HCT116 (cell line): ENCODE results near the gene ECE1. TPM values are rescaled to one million over a fixed set of nuclear protein-coding genes. Genes with fewer than 3 reads are reported as not detected.

Source experiments
- ATAC-seq: fragments of 200-7000 bp; cut with Tn5 transposase; 2 replicates; pipeline ENCODE4 v1.9.1; 2020; ENCODE audit warnings: mild to moderate bottlenecking, moderate library complexity
- BruUV-seq: library from RNA; stranded (reverse); fragments of 400-500 nt; replicated peaks from 2 replicates; lab custom pipeline; 2021; lab: Mats Ljungman, UMichigan
- CTCF ChIA-PET: fragments of 300-600 bp; sonication (Branson Sonifier 250); formaldehyde crosslinking; loops from one replicate; lab custom pipeline; 2021; ENCODE audit warnings: antibody characterized with exemption; lab: Charles Lee
- POLR2A ChIA-PET: fragments of 300-600, 350-600 bp; sonication (Branson Sonifier 250); formaldehyde crosslinking; loops from one replicate; lab custom pipeline; 2021; ENCODE audit warnings: antibody characterized with exemption; lab: Charles Lee
- RAD21 ChIA-PET, 2 experiments: fragments of 300-600 bp; sonication (Branson Sonifier 250); formaldehyde crosslinking; loops; one replicate each; lab custom pipeline; 2023; ENCODE audit warnings: low total read pairs in 2 of 2; ENCODE audit not compliant: uncharacterized antibody in 2 of 2, unreplicated experiment in 2 of 2, low non-redundant PET in 1 of 2; lab: Charles Lee
- DNase-seq: peaks from one replicate; pipeline ENCODE4 v3.0.0-alpha.2; 2010; ENCODE audit warnings: low read depth, low spot score
- H2AFZ ChIP-seq: fragments of 200-600 bp; shearing (Covaris generic), sonication (generic); 2 replicates; pipeline ENCODE4 v1.6.1; 2017; ENCODE audit warnings: low read depth, mixed run types, mixed read lengths, antibody characterized with exemption, low read length; ENCODE audit not compliant: poor library complexity, severe bottlenecking
- H3K27ac ChIP-seq: 2 replicates; pipeline ENCODE4 v1.5.1; 2012; ENCODE audit warnings: low read depth, low read length
- H3K27me3 ChIP-seq: fragments of 200-600 bp; sonication (generic); 2 replicates; pipeline ENCODE4 v1.6.1; 2016; ENCODE audit warnings: mixed run types, low read length, mixed read lengths; ENCODE audit not compliant: insufficient read depth
- H3K36me3 ChIP-seq, 2 experiments: fragments of 200-500 bp in 1 of 2; fragments of 200-600 bp in 1 of 2; sonication (Bioruptor generic) in 1 of 2; sonication (generic) in 1 of 2; 2 replicates each; pipeline versions ENCODE4 v1.5.1 to v1.6.1; 2014 to 2016; ENCODE audit warnings: low read length in 2 of 2, inconsistent platforms in 1 of 2, mixed read lengths in 1 of 2, mixed run types in 1 of 2; ENCODE audit not compliant: insufficient read depth in 2 of 2, control insufficient read depth in 1 of 2
- H3K4me1 ChIP-seq, 2 experiments: fragments of 200-600 bp in 1 of 2; sonication (generic) in 1 of 2; 2 replicates each; pipeline versions ENCODE4 v1.5.1 to v1.6.1; 2012 to 2017; ENCODE audit warnings: low read length in 2 of 2, inconsistent platforms in 1 of 2, mild to moderate bottlenecking in 1 of 2, mixed read lengths in 1 of 2, mixed run types in 1 of 2, moderate library complexity in 1 of 2; ENCODE audit not compliant: insufficient read depth in 2 of 2, control insufficient read depth in 1 of 2
- H3K4me2 ChIP-seq: fragments of 200-600 bp; sonication (generic); 2 replicates; pipeline ENCODE4 v1.6.1; 2017; ENCODE audit warnings: mixed run types, low read length, mixed read lengths
- H3K4me3 ChIP-seq, 2 experiments: fragments of 200-600 bp in 1 of 2; sonication (generic) in 1 of 2; replicated peaks in 1 of 2; 2 replicates each; pipeline ENCODE4 v1.5.1; 2011 to 2016; ENCODE audit warnings: low read length in 2 of 2, control low read depth in 1 of 2, low read depth in 1 of 2, mild to moderate bottlenecking in 1 of 2, mixed read lengths in 1 of 2, mixed run types in 1 of 2
- H3K79me2 ChIP-seq: fragments of 200-600 bp; sonication (generic); 2 replicates; pipeline ENCODE4 v1.6.1; 2017; ENCODE audit warnings: mild to moderate bottlenecking, mixed run types, low read length, moderate library complexity, mixed read lengths; ENCODE audit not compliant: insufficient read depth
- H3K9ac ChIP-seq: fragments of 200-600 bp; sonication (generic); 2 replicates; pipeline ENCODE4 v1.6.1; 2016; ENCODE audit warnings: low read length, mixed read lengths
- H3K9me2 ChIP-seq: fragments of 200-600 bp; sonication (generic), shearing (Covaris generic); 2 replicates; pipeline ENCODE4 v1.6.1; 2017; ENCODE audit warnings: mixed run types, mild to moderate bottlenecking, moderate library complexity; ENCODE audit not compliant: insufficient read depth
- H3K9me3 ChIP-seq, 2 experiments: fragments of 200-500 bp in 1 of 2; fragments of 200-600 bp in 1 of 2; sonication (Bioruptor generic) in 1 of 2; sonication (generic) in 1 of 2; 2 replicates each; pipeline ENCODE4 v1.6.1; 2014 to 2017; ENCODE audit warnings: low read length in 2 of 2, mixed read lengths in 2 of 2, inconsistent platforms in 1 of 2, low read depth in 1 of 2, mild to moderate bottlenecking in 1 of 2, mixed run types in 1 of 2, moderate library complexity in 1 of 2; ENCODE audit not compliant: control insufficient read depth in 1 of 2, insufficient read depth in 1 of 2
- H4K20me1 ChIP-seq: fragments of 200-600 bp; sonication (generic), shearing (Covaris generic); 2 replicates; pipeline ENCODE4 v1.6.1; 2017; ENCODE audit warnings: mixed run types, mild to moderate bottlenecking, moderate library complexity; ENCODE audit not compliant: insufficient read depth
- CBX3 ChIP-seq: IDR thresholded peaks from 2 replicates; pipeline ENCODE4 v1.6.1; 2012; ENCODE audit warnings: low read depth
- CEBPB ChIP-seq: IDR thresholded peaks from 2 replicates; pipeline ENCODE4 v1.6.1; 2012; ENCODE audit warnings: low read depth
- CTCF ChIP-seq, 3 experiments: fragments of 200-600 bp in 1 of 3; sonication (generic) in 1 of 3; IDR thresholded peaks in 2 of 3; conservative IDR thresholded peaks in 1 of 3; 2 replicates each; pipeline ENCODE4 v1.5.1; 2012 to 2017; ENCODE audit warnings: low read depth in 2 of 3, low read length in 2 of 3, antibody characterized with exemption in 1 of 3, borderline replicate concordance in 1 of 3, control low read depth in 1 of 3, mild to moderate bottlenecking in 1 of 3, mixed read lengths in 1 of 3, mixed run types in 1 of 3, moderate library complexity in 1 of 3; ENCODE audit not compliant: insufficient read depth in 1 of 3
- EZH2phosphoT487 ChIP-seq: fragments of 200-600 bp; IDR thresholded peaks from 2 replicates; pipeline ENCODE4 v1.6.1; 2018; ENCODE audit warnings: antibody characterized with exemption, borderline replicate concordance
- MAX ChIP-seq: IDR thresholded peaks from 2 replicates; pipeline ENCODE4 v1.6.1; 2012
- RAD21 ChIP-seq: IDR thresholded peaks from 2 replicates; pipeline ENCODE4 v1.6.1; 2012; ENCODE audit warnings: low read depth, mild to moderate bottlenecking
- intact Hi-C: fragments of 100-400 bp; cut with micrococcal nuclease; formaldehyde crosslinking; loops from 2 replicates; pipeline ENCODE4 v1.10.0; 2022
- total RNA-seq: library from RNA; stranded (reverse); gene quantifications from one replicate; pipeline ENCODE4 v1.2.1, GENCODE V29; 2021; ENCODE audit not compliant: unreplicated experiment

ECE1 gene
- total RNA-seq, 1 experiment from 2014 or later: 66.8 TPM

GRCh38 chr1:21335088-21335691, 44.9 kb upstream of the ECE1 start:
- intact Hi-C loops: no loop called here
- H3K9ac ChIP-seq: no peak overlapping the region
- ChIA-PET POLR2A (interaction anchor here (1.0 kb wide), 1 partner anchor 73 kb away, joined by 3 read pairs; no protein-coding TSS in a partner anchor), CTCF (interaction anchor here (0.6 to 4.2 kb wide), 4 partner anchors 10 to 80 kb away, joined by 3 to 46 read pairs (median 14); no protein-coding TSS in a partner anchor), RAD21 (no interaction called here)
- DNase-seq: no peak
- TF ChIP-seq EZH2phosphoT487: no peak
- no peak for TF ChIP-seq CEBPB
- no peak for TF ChIP-seq CBX3
- ATAC-seq: peak; percentile 28
- no peaks in the 10 kb centered on the region for H3K36me3 ChIP-seq
- H4K20me1 ChIP-seq: no peaks in the 10 kb centered on the region
- H3K4me3 ChIP-seq: no peak overlapping the region
- H3K4me1 ChIP-seq: peaks cover 56 to 72% of the 10 kb centered on the region in 2 experiments
- H3K79me2 ChIP-seq: peaks cover 76% of the 10 kb centered on the region
- no peaks in the 10 kb centered on the region for H3K27me3 ChIP-seq
- no peak overlapping the region for H2AFZ ChIP-seq
- no TSS peak for BruUV-seq
- no peaks in the 10 kb centered on the region for H3K9me3 ChIP-seq
- no peaks in the 10 kb centered on the region for H3K9me2 ChIP-seq
- peak overlapping the region; percentile 41 for H3K4me2 ChIP-seq
- peak overlapping the region; percentile 66 for H3K27ac ChIP-seq

- RAD21 ChIA-PET: no interaction called here
- TF ChIP-seq CTCF (IDR thresholded peaks at IDR 0.05 in 2 of 3, conservative IDR thresholded peaks at IDR 0.05 in 1 of 3; ENCODE audit: borderline replicate concordance in 1 of 3, insufficient read depth in 1 of 3, low read depth in 2 of 3, low read length in 2 of 3) (peak; percentile 71 to 90 (median 77)), RAD21 (peak; percentile 82), MAX (no peak)
- TF ChIP-seq, all 23 proteins: peak for 2
- Histone ChIP-seq H3K4me1 (peaks cover 58 to 72% of the 10 kb centered on the region in 2 experiments), H2AFZ (no peak overlapping the region), H3K9me2 (no peaks in the 10 kb centered on the region), H3K79me2 (peaks cover 68% of the 10 kb centered on the region), H3K27ac (peak overlapping the region; percentile 66), H3K36me3 (no peaks in the 10 kb centered on the region), H4K20me1 (no peaks in the 10 kb centered on the region), H3K9me3 (no peaks in the 10 kb centered on the region), H3K9ac (no peak overlapping the region), H3K4me2 (peak overlapping the region; percentile 41), H3K27me3 (no peaks in the 10 kb centered on the region), H3K4me3 (no peak overlapping the region)
- DNase-seq (no peak), ATAC-seq (peak; percentile 85)
- intact Hi-C loops: no loop called here
- ChIA-PET POLR2A (interaction anchor here (1.0 to 2.0 kb wide), 5 partner anchors 8 to 73 kb away, joined by 3 to 8 read pairs (median 3); no protein-coding TSS in a partner anchor), CTCF (interaction anchor here (0.8 to 4.2 kb wide), 5 partner anchors 10 to 101 kb away, joined by 4 to 46 read pairs (median 10); no protein-coding TSS in a partner anchor)
- BruUV-seq: no TSS peak
These were observed 44.2 kb upstream of the ECE1 start for GRCh38 chr1:21334214-21335087.
